ENCODE data around the gene SLC6A20.
A peak's percentile ranks its signal among the peaks of the same experiment; 100 is the strongest.

SLC6A20 gene

GRCh38 chr3:45802146-45802545 is 5.8 kb upstream of the SLC6A20 start:
- no peak overlapping the region for H3K18ac ChIP-seq (ENCODE audit: low read length)
- H3K9me3 ChIP-seq (replicated peaks in 1 of 2; ENCODE audit: control insufficient read depth in 2 of 2, insufficient read depth in 1 of 2, low read depth in 1 of 2, low read length in 2 of 2): no peaks in the 10 kb centered on the region
- no peak overlapping the region for H2BK12ac ChIP-seq (ENCODE audit: low read length)
- no peak for DNase-seq (ENCODE audit: low spot score)
- H2BK5ac ChIP-seq (ENCODE audit: low read length): no peak overlapping the region
- H4K91ac ChIP-seq (ENCODE audit: low read depth, low read length, poor library complexity): no peak overlapping the region
- H3K9ac ChIP-seq (ENCODE audit: low read depth, low read length, poor library complexity): no peak overlapping the region
- WGBS, 2 donors (ENCODE audit: extremely low coverage in 2 of 2, insufficient read length in 2 of 2, insufficient replicate concordance in 1 of 2): no CpG with 5 or more reads among the region's 9 CpGs
- H3K4ac ChIP-seq (ENCODE audit: low read length): no peak overlapping the region
- H4K8ac ChIP-seq (ENCODE audit: low read depth, low read length): no peak overlapping the region
- no peaks in the 10 kb centered on the region for H3K79me1 ChIP-seq (ENCODE audit: low read depth, low read length)
- no peak overlapping the region for H3K27ac ChIP-seq (replicated peaks; ENCODE audit: low read length)
- H2BK120ac ChIP-seq (ENCODE audit: low read depth, low read length): no peak overlapping the region
- no peak overlapping the region for H2AK5ac ChIP-seq (ENCODE audit: low read depth, low read length)
- H3K23ac ChIP-seq (ENCODE audit: low read depth, low read length, poor library complexity): no peak overlapping the region
- no peak overlapping the region for H2BK15ac ChIP-seq (ENCODE audit: low read length)
- H3K36me3 ChIP-seq (replicated peaks in 1 of 2; ENCODE audit: control insufficient read depth in 2 of 2, insufficient read depth in 2 of 2, low read length in 2 of 2): no peaks in the 10 kb centered on the region
- no peak overlapping the region for H3K4me2 ChIP-seq (ENCODE audit: insufficient read depth, low read length, poor library complexity, severe bottlenecking)
- no peaks in the 10 kb centered on the region for H3K4me1 ChIP-seq (ENCODE audit: control insufficient read depth in 2 of 2, insufficient read depth in 1 of 2, low read depth in 1 of 2, low read length in 2 of 2)
- H3K14ac ChIP-seq (ENCODE audit: low read length): peak overlapping the region; percentile 4
- no peak overlapping the region for H3K4me3 ChIP-seq (ENCODE audit: low read length in 2 of 2)
- H3K27me3 ChIP-seq (ENCODE audit: control insufficient read depth in 3 of 3, insufficient read depth in 3 of 3, low read depth in 1 of 3, low read length in 3 of 3): peaks cover 2 to 27% (median 8%) of the 10 kb centered on the region in 3 experiments
- H2AFZ ChIP-seq (ENCODE audit: low read length): no peak overlapping the region

- H3K36me3 ChIP-seq (replicated peaks in 1 of 2; ENCODE audit: control insufficient read depth in 2 of 2, insufficient read depth in 2 of 2, low read length in 2 of 2): no peaks in the 10 kb centered on the region
- no peak overlapping the region for H3K4me2 ChIP-seq (ENCODE audit: insufficient read depth, low read length, poor library complexity, severe bottlenecking)
- no peak overlapping the region for H3K14ac ChIP-seq (ENCODE audit: low read length)
- no peak overlapping the region for H3K4me3 ChIP-seq (ENCODE audit: low read length in 2 of 2)
- no peak overlapping the region for H2AFZ ChIP-seq (ENCODE audit: low read length)
- peak overlapping the region; percentile 57 for H3K23ac ChIP-seq (ENCODE audit: low read depth, low read length, poor library complexity)
- H2AK5ac ChIP-seq (ENCODE audit: low read depth, low read length): no peak overlapping the region
- no peak overlapping the region for H2BK15ac ChIP-seq (ENCODE audit: low read length)
- no peak overlapping the region for H3K27ac ChIP-seq (replicated peaks; ENCODE audit: low read length)
- no peak for DNase-seq (ENCODE audit: low spot score)
- H2BK12ac ChIP-seq (ENCODE audit: low read length): no peak overlapping the region
- H2BK120ac ChIP-seq (ENCODE audit: low read depth, low read length): no peak overlapping the region
- H3K9ac ChIP-seq (ENCODE audit: low read depth, low read length, poor library complexity): no peak overlapping the region
- no peak overlapping the region for H4K91ac ChIP-seq (ENCODE audit: low read depth, low read length, poor library complexity)
- H3K27me3 ChIP-seq (ENCODE audit: control insufficient read depth in 3 of 3, insufficient read depth in 3 of 3, low read depth in 1 of 3, low read length in 3 of 3): peaks cover 11 to 42% (median 23%) of the 10 kb centered on the region in 3 experiments
- no peak overlapping the region for H4K8ac ChIP-seq (ENCODE audit: low read depth, low read length)
- no CpG with 5 or more reads among the region's 4 CpGs for WGBS, 2 donors (ENCODE audit: extremely low coverage in 2 of 2, insufficient read length in 2 of 2, insufficient replicate concordance in 1 of 2)
- H3K4ac ChIP-seq (ENCODE audit: low read length): no peak overlapping the region
- no peak overlapping the region for H3K18ac ChIP-seq (ENCODE audit: low read length)
- H2BK5ac ChIP-seq (ENCODE audit: low read length): no peak overlapping the region
- H3K9me3 ChIP-seq (replicated peaks in 1 of 2; ENCODE audit: control insufficient read depth in 2 of 2, insufficient read depth in 1 of 2, low read depth in 1 of 2, low read length in 2 of 2): no peaks in the 10 kb centered on the region
- no peaks in the 10 kb centered on the region for H3K79me1 ChIP-seq (ENCODE audit: low read depth, low read length)
- peaks cover 0 to 5% of the 10 kb centered on the region in 2 donors for H3K4me1 ChIP-seq (ENCODE audit: control insufficient read depth in 2 of 2, insufficient read depth in 1 of 2, low read depth in 1 of 2, low read length in 2 of 2)
These were observed 4.3 kb upstream of the SLC6A20 start for GRCh38 chr3:45800611-45801010.

- no peak overlapping the region for H4K8ac ChIP-seq (ENCODE audit: low read depth, low read length)
- no peak overlapping the region for H3K4me3 ChIP-seq (ENCODE audit: low read length in 2 of 2)
- H2AK5ac ChIP-seq (ENCODE audit: low read depth, low read length): no peak overlapping the region
- H2BK12ac ChIP-seq (ENCODE audit: low read length): no peak overlapping the region
- H3K27ac ChIP-seq (replicated peaks; ENCODE audit: low read length): no peak overlapping the region
- no peak overlapping the region for H2BK5ac ChIP-seq (ENCODE audit: low read length)
- H3K18ac ChIP-seq (ENCODE audit: low read length): no peak overlapping the region
- H3K23ac ChIP-seq (ENCODE audit: low read depth, low read length, poor library complexity): no peak overlapping the region
- H3K79me1 ChIP-seq (ENCODE audit: low read depth, low read length): no peaks in the 10 kb centered on the region
- no peak overlapping the region for H3K9ac ChIP-seq (ENCODE audit: low read depth, low read length, poor library complexity)
- H2AFZ ChIP-seq (ENCODE audit: low read length): no peak overlapping the region
- H3K9me3 ChIP-seq (replicated peaks in 1 of 2; ENCODE audit: control insufficient read depth in 2 of 2, insufficient read depth in 1 of 2, low read depth in 1 of 2, low read length in 2 of 2): no peaks in the 10 kb centered on the region
- no peak overlapping the region for H3K4ac ChIP-seq (ENCODE audit: low read length)
- no peak for DNase-seq (ENCODE audit: low spot score)
- no peaks in the 10 kb centered on the region for H3K36me3 ChIP-seq (replicated peaks in 1 of 2; ENCODE audit: control insufficient read depth in 2 of 2, insufficient read depth in 2 of 2, low read length in 2 of 2)
- no peak overlapping the region for H4K91ac ChIP-seq (ENCODE audit: low read depth, low read length, poor library complexity)
- H2BK15ac ChIP-seq (ENCODE audit: low read length): no peak overlapping the region
- no CpG with 5 or more reads among the region's 2 CpGs for WGBS, 2 donors (ENCODE audit: extremely low coverage in 2 of 2, insufficient read length in 2 of 2, insufficient replicate concordance in 1 of 2)
- H3K4me1 ChIP-seq (ENCODE audit: control insufficient read depth in 2 of 2, insufficient read depth in 1 of 2, low read depth in 1 of 2, low read length in 2 of 2): peaks cover 0 to 5% of the 10 kb centered on the region in 2 donors
- no peak overlapping the region for H2BK120ac ChIP-seq (ENCODE audit: low read depth, low read length)
- H3K27me3 ChIP-seq (ENCODE audit: control insufficient read depth in 3 of 3, insufficient read depth in 3 of 3, low read depth in 1 of 3, low read length in 3 of 3): peaks cover 11 to 52% (median 27%) of the 10 kb centered on the region in 3 experiments
- H3K14ac ChIP-seq (ENCODE audit: low read length): no peak overlapping the region
- H3K4me2 ChIP-seq (ENCODE audit: insufficient read depth, low read length, poor library complexity, severe bottlenecking): no peak overlapping the region
These were observed 3.2 kb upstream of the SLC6A20 start for GRCh38 chr3:45799586-45799985.

DNA sequence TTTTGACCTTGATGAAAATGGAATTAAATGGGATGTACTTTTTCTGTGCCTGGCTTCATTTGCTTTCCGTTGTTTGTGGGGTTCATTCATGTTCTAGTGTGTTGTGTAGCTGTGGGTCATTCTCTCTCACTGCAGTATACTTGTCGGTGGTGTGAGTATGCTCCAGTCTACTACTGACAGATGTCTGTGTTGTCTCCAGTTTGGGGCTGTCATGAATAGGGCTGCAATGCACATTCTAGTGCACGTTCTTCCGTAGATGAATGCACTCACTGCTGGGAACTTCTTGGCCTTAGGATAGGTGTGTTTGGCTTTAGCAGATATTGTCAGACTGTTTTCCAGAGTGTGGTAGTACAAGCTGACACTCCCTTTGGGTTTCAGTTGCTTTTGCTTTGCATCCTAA is 1.7 kb upstream of the SLC6A20 start:
- Histone ChIP-seq H3K4ac (ENCODE audit: low read length) (no peak overlapping the region), H3K4me1 (ENCODE audit: control insufficient read depth in 2 of 2, insufficient read depth in 1 of 2, low read depth in 1 of 2, low read length in 2 of 2) (peaks cover 0 to 5% of the 10 kb centered on the region in 2 donors), H3K36me3 (replicated peaks in 1 of 2; ENCODE audit: control insufficient read depth in 2 of 2, insufficient read depth in 2 of 2, low read length in 2 of 2) (no peaks in the 10 kb centered on the region), H2BK15ac (ENCODE audit: low read length) (no peak overlapping the region), H3K4me3 (ENCODE audit: low read length in 2 of 2) (no peak overlapping the region), H2AFZ (ENCODE audit: low read length) (no peak overlapping the region), H2BK5ac (ENCODE audit: low read length) (no peak overlapping the region), H3K79me1 (ENCODE audit: low read depth, low read length) (no peaks in the 10 kb centered on the region), H2BK120ac (ENCODE audit: low read depth, low read length) (no peak overlapping the region), H2AK5ac (ENCODE audit: low read depth, low read length) (no peak overlapping the region), H3K9ac (ENCODE audit: low read depth, low read length, poor library complexity) (no peak overlapping the region), H4K91ac (ENCODE audit: low read depth, low read length, poor library complexity) (no peak overlapping the region), H2BK12ac (ENCODE audit: low read length) (no peak overlapping the region), H4K8ac (ENCODE audit: low read depth, low read length) (no peak overlapping the region), H3K14ac (ENCODE audit: low read length) (no peak overlapping the region), H3K23ac (ENCODE audit: low read depth, low read length, poor library complexity) (no peak overlapping the region), H3K27ac (replicated peaks; ENCODE audit: low read length) (no peak overlapping the region), H3K9me3 (replicated peaks in 1 of 2; ENCODE audit: control insufficient read depth in 2 of 2, insufficient read depth in 1 of 2, low read depth in 1 of 2, low read length in 2 of 2) (no peaks in the 10 kb centered on the region), H3K4me2 (ENCODE audit: insufficient read depth, low read length, poor library complexity, severe bottlenecking) (no peak overlapping the region), H3K27me3 (ENCODE audit: control insufficient read depth in 3 of 3, insufficient read depth in 3 of 3, low read depth in 1 of 3, low read length in 3 of 3) (peaks cover 11 to 68% (median 32%) of the 10 kb centered on the region in 3 experiments), H3K18ac (ENCODE audit: low read length) (no peak overlapping the region)
- DNase-seq (ENCODE audit: low spot score): no peak
- no CpG with 5 or more reads among the region's 4 CpGs for WGBS, 2 donors (ENCODE audit: extremely low coverage in 2 of 2, insufficient read length in 2 of 2, insufficient replicate concordance in 1 of 2)
